Uterus (tissue), 4 donors: Measurements from ENCODE around the gene MYO9B. TPM values are rescaled to one million over a fixed set of nuclear protein-coding genes. Genes with fewer than 3 reads are reported as not detected.

Experiments used
- DNase-seq, 2 donors: peaks; one replicate each; pipeline ENCODE4 v3.0.0-alpha.2; 2019 to 2020
- H3K27ac ChIP-seq, 2 donors: fragments of 200-600 bp; sonication (generic); 1 replicate in 1 of 2; 2 replicates in 1 of 2; pipeline ENCODE4 v1.5.1; 2016 to 2018
- H3K27me3 ChIP-seq, 2 donors: fragments of 200-600 bp; sonication (generic); one replicate each; pipeline ENCODE4 v1.5.1; 2018 to 2019; ENCODE audit warnings: control low read depth in 1 of 2
- H3K36me3 ChIP-seq, 2 donors: fragments of 200-600 bp; sonication (generic); one replicate each; pipeline ENCODE4 v1.5.1; 2019; ENCODE audit warnings: control low read depth in 1 of 2
- H3K4me1 ChIP-seq, 2 donors: fragments of 200-600 bp; sonication (generic); one replicate each; pipeline ENCODE4 v1.5.1; 2018 to 2019; ENCODE audit warnings: control low read depth in 1 of 2
- H3K4me3 ChIP-seq, 2 donors: fragments of 200-600 bp; sonication (generic); 1 replicate in 1 of 2; 2 replicates in 1 of 2; pipeline ENCODE4 v1.5.1; 2018 to 2019; ENCODE audit warnings: mild to moderate bottlenecking in 1 of 2
- H3K9me3 ChIP-seq, 2 donors: fragments of 200-600 bp; sonication (generic); one replicate each; pipeline ENCODE4 v1.5.1; 2019; ENCODE audit warnings: control low read depth in 1 of 2
- POLR2A ChIP-seq, 2 donors: fragments of 450-650 bp; IDR thresholded peaks; one replicate each; pipeline ENCODE4 v1.6.1; 2016; ENCODE audit warnings: antibody characterized with exemption in 2 of 2, mild to moderate bottlenecking in 1 of 2, moderate library complexity in 1 of 2
- intact Hi-C: fragments of 100-400 bp; cut with DNase I; formaldehyde crosslinking; loops from one replicate; pipeline ENCODE4 v1.15.1; 2023; ENCODE audit warnings: low total_unique reads
- total RNA-seq, 4 donors: library from RNA; depleted of rRNA in 3 of 4; stranded (reverse); fragments of >200 nt in 3 of 4; gene quantifications; one replicate each; pipeline versions ENCODE4 v1.1.0 to v1.2.4, GENCODE V29; 2014 to 2023
- TF ChIP-seq, protein P1 (sequence below), 4 experiments: fragments of 200-600 bp in 2 of 4; fragments of 450-650 bp in 2 of 4; sonication (generic) in 2 of 4; IDR thresholded peaks; one replicate each; pipeline ENCODE4 v1.5.1; 2016 to 2019; ENCODE audit warnings: antibody characterized with exemption in 4 of 4, mild to moderate bottlenecking in 2 of 4, moderate library complexity in 1 of 4
- donor health status: DM: yes; HTN: yes; CAD: no.

Gene MYO9B
- total RNA-seq, 4 donors from 2014 or later = 17.6 to 117 (median 54.1) TPM

DNA sequence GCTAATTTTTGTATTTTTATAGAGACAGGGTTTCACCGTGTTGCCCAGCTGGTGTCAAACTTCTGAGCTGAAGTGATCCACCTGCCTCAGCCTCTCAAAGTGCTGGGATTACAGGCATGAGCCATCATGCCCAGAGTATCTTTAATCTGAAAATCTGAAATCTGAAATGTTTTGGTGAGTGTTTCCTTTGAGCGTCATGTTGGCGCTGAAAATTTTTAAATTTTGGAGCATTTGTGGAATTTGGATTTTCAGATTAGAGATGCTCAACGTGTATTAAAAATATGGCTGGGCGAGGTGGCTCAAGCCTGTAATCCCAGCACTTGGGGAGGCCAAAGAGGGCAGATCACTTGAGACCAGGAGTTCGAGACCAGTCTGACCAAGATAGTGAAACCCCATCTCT lies 43.8 kb upstream of the MYO9B start:
- intact Hi-C loops = no loop called here
- no peak for TF ChIP-seq POLR2A (IDR thresholded peaks at IDR 0.05)
- TF ChIP-seq, protein P1, sequence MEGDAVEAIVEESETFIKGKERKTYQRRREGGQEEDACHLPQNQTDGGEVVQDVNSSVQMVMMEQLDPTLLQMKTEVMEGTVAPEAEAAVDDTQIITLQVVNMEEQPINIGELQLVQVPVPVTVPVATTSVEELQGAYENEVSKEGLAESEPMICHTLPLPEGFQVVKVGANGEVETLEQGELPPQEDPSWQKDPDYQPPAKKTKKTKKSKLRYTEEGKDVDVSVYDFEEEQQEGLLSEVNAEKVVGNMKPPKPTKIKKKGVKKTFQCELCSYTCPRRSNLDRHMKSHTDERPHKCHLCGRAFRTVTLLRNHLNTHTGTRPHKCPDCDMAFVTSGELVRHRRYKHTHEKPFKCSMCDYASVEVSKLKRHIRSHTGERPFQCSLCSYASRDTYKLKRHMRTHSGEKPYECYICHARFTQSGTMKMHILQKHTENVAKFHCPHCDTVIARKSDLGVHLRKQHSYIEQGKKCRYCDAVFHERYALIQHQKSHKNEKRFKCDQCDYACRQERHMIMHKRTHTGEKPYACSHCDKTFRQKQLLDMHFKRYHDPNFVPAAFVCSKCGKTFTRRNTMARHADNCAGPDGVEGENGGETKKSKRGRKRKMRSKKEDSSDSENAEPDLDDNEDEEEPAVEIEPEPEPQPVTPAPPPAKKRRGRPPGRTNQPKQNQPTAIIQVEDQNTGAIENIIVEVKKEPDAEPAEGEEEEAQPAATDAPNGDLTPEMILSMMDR (IDR thresholded peaks at IDR 0.05) = no peak
- Histone ChIP-seq H3K27me3 (no peaks in the 10 kb centered on the region), H3K27ac (no peak overlapping the region), H3K9me3 (no peaks in the 10 kb centered on the region), H3K4me3 (no peak overlapping the region), H3K4me1 (no peaks in the 10 kb centered on the region), H3K36me3 (no peaks in the 10 kb centered on the region)
- no peak for DNase-seq

DNA sequence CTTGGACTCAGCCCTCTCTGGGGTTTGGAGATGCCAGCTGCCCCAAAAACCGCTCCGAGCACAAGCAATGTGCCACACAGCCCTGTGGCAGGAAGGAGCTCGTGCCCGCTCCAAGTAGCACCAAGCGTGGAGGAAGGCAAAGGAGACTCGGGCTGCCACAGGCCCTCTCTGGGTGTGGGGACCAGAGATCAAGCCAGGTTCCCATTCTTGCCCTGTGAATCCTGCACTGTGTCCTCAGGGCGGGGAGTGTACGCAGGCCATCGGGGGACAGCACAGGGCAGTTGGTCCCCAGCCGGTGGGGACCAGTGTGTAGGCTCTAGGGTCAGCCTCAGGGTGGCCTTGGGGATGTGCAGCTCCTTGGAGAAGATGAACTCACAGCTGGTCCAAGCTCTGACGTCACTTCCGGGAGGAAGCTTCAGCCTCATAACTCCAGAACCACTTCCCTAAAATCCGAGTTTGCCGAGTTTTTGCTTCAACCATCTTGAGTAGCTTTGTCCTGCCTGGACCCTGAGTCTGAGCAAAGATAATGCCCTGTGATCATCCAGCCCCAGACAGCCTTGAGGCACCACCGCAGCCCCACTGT lies 39.6 kb upstream of the MYO9B start:
- intact Hi-C loops = no loop called here
- Histone ChIP-seq H3K4me1 (no peaks in the 10 kb centered on the region), H3K27ac (no peak overlapping the region), H3K9me3 (no peaks in the 10 kb centered on the region), H3K27me3 (no peaks in the 10 kb centered on the region), H3K4me3 (no peak overlapping the region), H3K36me3 (no peaks in the 10 kb centered on the region)
- TF ChIP-seq, protein P1 (IDR thresholded peaks at IDR 0.05) = no peak
- TF ChIP-seq POLR2A (IDR thresholded peaks at IDR 0.05) = no peak
- DNase-seq = no peak

DNA sequence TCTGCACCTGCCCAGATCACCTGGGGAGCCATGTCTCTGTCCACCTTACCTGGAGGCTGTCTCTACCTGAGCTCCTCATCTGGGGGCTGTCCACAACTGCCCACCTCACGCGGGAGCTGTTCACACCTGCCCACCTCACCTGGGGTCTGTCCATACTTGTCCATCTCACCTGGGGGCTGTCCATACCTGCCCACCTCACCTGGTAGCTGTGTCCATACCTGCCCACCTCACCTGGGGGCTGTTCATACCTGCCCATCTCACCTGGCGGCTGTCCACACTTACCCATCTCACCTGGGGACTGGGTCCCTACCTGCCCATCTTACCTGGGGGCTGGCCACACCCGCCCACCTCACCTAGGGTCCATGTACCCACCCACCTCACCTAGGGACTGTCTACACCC lies 38.9 kb upstream of the MYO9B start:
- no peaks in the 10 kb centered on the region for H3K36me3 ChIP-seq
- H3K9me3 ChIP-seq = no peaks in the 10 kb centered on the region
- no peaks in the 10 kb centered on the region for H3K4me1 ChIP-seq
- no peaks in the 10 kb centered on the region for H3K27me3 ChIP-seq
- TF ChIP-seq, protein P1 (IDR thresholded peaks at IDR 0.05) = no peak
- no peak for TF ChIP-seq POLR2A (IDR thresholded peaks at IDR 0.05)
- no peak overlapping the region for H3K4me3 ChIP-seq
- intact Hi-C loops = no loop called here
- no peak for DNase-seq
- no peak overlapping the region for H3K27ac ChIP-seq

DNA sequence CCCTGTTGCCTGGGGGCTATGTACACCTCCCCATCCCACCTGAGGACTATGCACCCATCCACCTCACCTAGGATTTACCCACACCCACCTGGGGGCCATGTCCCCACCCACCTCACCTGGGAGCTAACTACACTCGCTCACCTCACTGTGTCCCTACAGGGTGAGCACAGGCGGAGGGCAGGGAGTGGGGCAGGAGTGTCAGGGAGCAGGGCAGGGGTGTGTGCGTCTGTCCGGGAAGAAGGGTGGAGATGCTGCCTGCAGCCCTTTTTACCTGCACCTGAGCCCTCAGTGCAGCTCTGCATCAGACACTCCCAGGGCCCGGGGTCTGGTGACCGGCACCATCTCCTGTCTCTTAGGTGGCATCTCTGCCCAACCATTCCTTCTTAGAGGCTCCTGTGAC lies 38.4 kb upstream of the MYO9B start:
- no peak for DNase-seq
- Histone ChIP-seq H3K4me3 (no peak overlapping the region), H3K4me1 (no peaks in the 10 kb centered on the region), H3K27me3 (no peaks in the 10 kb centered on the region), H3K27ac (no peak overlapping the region), H3K9me3 (no peaks in the 10 kb centered on the region), H3K36me3 (no peaks in the 10 kb centered on the region)
- intact Hi-C loops = no loop called here
- TF ChIP-seq POLR2A (IDR thresholded peaks at IDR 0.05) = no peak
- TF ChIP-seq, protein P1 (IDR thresholded peaks at IDR 0.05) = no peak

DNA sequence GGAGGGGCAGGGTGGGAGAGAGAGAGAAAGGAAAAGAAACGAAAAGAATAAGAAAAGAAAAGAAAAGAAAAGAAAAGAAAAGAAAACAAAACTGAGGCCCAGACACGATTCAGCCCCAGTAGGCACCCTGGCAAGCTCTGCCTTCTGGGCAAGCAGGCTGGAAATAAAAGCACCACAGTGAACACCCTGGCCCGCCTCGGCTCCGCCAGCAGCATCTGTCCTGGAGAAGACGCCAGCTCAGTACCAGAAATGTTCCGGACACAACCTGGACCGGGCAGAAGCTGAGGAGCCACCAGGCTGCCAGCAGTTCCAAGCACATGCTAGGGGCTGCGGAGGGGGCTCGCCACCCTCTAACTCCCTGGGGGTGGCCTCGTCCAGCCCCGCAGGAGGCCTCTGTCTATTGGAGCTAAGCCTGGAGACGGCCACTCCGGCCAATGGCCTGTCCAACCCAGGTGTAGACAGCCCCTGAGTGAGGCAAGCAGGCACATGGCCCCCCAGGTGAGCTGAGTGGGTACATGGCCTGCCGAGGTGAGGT lies 37.5 kb upstream of the MYO9B start:
- Histone ChIP-seq H3K27me3 (no peaks in the 10 kb centered on the region), H3K36me3 (no peaks in the 10 kb centered on the region), H3K4me1 (no peaks in the 10 kb centered on the region), H3K4me3 (no peak overlapping the region), H3K9me3 (no peaks in the 10 kb centered on the region), H3K27ac (no peak overlapping the region)
- DNase-seq = no peak
- intact Hi-C loops = no loop called here
- no peak for TF ChIP-seq POLR2A (IDR thresholded peaks at IDR 0.05)
- TF ChIP-seq, protein P1 (IDR thresholded peaks at IDR 0.05) = no peak
